Neural crest cell (in vitro differentiated cells): Measurements from ENCODE around the gene BOD1L1. TPM values are rescaled to one million over a fixed set of nuclear protein-coding genes. Genes with fewer than 3 reads are reported as not detected.
"Not testable (repeated sequence)": the region's sequence is repeated elsewhere in the genome, so short reads cannot be mapped to it uniquely, and the experiment has no call there.

Experiments used
- DNase-seq: peaks from one replicate; pipeline ENCODE4 v3.0.0; 2021; ENCODE audit warnings: low read depth, mixed read lengths, low spot score
- H3K27ac Mint-ChIP-seq: one replicate; pipeline ENCODE4 v1.8.0; 2021; ENCODE audit warnings: mild to moderate bottlenecking, mixed read lengths; ENCODE audit not compliant: unreplicated experiment
- H3K27me3 Mint-ChIP-seq: 2 replicates; pipeline ENCODE4 v1.8.0; 2021; ENCODE audit warnings: low read depth, mild to moderate bottlenecking, mixed read lengths
- H3K36me3 Mint-ChIP-seq: 2 replicates; pipeline ENCODE4 v1.8.0; 2021; ENCODE audit warnings: low read depth, mild to moderate bottlenecking, mixed read lengths
- H3K4me1 Mint-ChIP-seq: 2 replicates; pipeline ENCODE4 v1.8.0; 2021; ENCODE audit warnings: mixed read lengths
- H3K4me3 Mint-ChIP-seq: one replicate; pipeline ENCODE4 v1.8.0; 2021; ENCODE audit warnings: mild to moderate bottlenecking, mixed read lengths
- H3K9me3 Mint-ChIP-seq: 2 replicates; pipeline ENCODE4 v1.8.0; 2021; ENCODE audit warnings: mixed read lengths
- CTCF ChIP-seq: fragments of 200-600 bp; sonication (generic); conservative IDR thresholded peaks from 2 replicates; pipeline ENCODE4 v1.5.0; 2021; ENCODE audit warnings: antibody characterized with exemption, mild to moderate bottlenecking
- total RNA-seq: library from RNA; stranded (reverse); gene quantifications from 2 replicates; pipeline ENCODE4 v1.2.1, GENCODE V29; 2021

Gene BOD1L1
- total RNA-seq, 1 donor from 2014 or later: 27.9 TPM

GRCh38 chr4:13567125-13567524, 60.4 kb downstream of the BOD1L1 start:
- Mint-ChIP-seq H3K4me1 (no peaks in the 10 kb centered on the region), H3K36me3 (peaks cover 10% of the 10 kb centered on the region), H3K27me3 (no peaks in the 10 kb centered on the region), H3K27ac (no peak overlapping the region), H3K9me3 (no peaks in the 10 kb centered on the region), H3K4me3 (no peak overlapping the region)
- DNase-seq: no peak
- TF ChIP-seq CTCF: no peak

GRCh38 chr4:13562876-13563275, 64.6 kb downstream of the BOD1L1 start:
- Mint-ChIP-seq H3K36me3 (peaks cover 6% of the 10 kb centered on the region), H3K4me1 (no peaks in the 10 kb centered on the region), H3K9me3 (no peaks in the 10 kb centered on the region), H3K4me3 (no peak overlapping the region), H3K27ac (no peak overlapping the region), H3K27me3 (no peaks in the 10 kb centered on the region)
- no peak for TF ChIP-seq CTCF
- DNase-seq: no peak

DNA sequence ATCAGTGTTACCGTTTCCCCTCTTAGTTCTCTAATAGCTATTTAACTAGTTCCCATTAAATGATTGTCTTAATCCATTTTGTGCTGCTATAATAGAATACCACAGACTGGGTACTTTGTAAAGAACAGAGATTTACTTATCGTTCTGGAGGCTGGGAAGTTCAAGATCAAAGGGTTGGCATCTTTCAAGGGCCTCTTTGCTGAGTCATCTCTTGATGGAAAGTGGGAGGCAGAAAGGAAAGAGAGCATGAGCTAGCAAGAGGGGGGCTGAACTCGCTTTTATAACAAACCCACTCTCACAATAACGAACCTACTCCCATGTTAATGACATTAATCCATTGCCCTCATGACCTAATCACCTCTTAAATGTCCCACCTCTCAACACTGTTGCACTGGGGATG, 65.9 kb downstream of the BOD1L1 start:
- H3K4me3 Mint-ChIP-seq: no peak overlapping the region
- peaks cover 4% of the 10 kb centered on the region for H3K36me3 Mint-ChIP-seq
- no peaks in the 10 kb centered on the region for H3K9me3 Mint-ChIP-seq
- TF ChIP-seq CTCF: no peak
- H3K27me3 Mint-ChIP-seq: no peaks in the 10 kb centered on the region
- H3K27ac Mint-ChIP-seq: no peak overlapping the region
- no peaks in the 10 kb centered on the region for H3K4me1 Mint-ChIP-seq
- DNase-seq: no peak

DNA sequence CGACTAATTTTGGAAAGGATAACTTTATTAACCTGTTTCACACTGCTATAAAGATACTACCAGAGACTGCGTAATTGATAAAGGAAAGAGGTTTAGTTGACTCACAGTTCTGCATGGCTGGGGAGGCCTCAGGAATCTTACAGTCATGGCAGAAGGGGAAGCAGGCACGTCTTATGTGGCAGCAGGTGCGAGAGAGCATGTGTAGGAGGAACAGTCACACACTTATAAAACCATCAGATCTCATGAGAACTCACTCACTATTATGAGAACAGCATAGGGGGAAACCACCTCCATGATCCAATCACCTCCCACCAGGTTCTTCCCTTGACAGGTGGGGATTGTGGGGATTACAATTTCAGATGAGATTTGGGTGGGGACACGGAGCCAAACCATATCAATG, 67.4 kb downstream of the BOD1L1 start:
- H3K36me3 Mint-ChIP-seq, H3K27me3 Mint-ChIP-seq, H3K4me3 Mint-ChIP-seq, DNase-seq, H3K4me1 Mint-ChIP-seq, H3K9me3 Mint-ChIP-seq, H3K27ac Mint-ChIP-seq: not testable (repeated sequence)

DNA sequence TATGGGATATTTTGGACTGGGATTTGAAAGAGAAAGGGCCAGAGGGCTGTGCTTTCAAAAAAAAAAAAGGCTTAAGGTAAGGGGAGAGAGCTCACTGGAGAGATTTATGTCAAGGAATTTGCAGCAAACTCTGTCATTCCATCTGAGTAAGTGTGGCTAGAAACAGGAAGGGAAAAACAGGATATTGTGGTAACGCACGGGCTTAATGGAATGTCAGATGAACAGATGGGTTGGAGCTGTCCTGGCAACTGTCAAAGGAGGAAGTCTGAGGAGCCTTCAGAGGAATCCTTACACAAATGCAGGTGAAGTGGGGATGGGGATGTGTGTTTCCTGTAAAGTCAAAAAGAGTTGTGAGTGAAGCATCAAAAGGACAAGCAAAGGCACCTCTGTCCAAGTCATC, 68.1 kb downstream of the BOD1L1 start:
- Mint-ChIP-seq H3K27me3 (peaks cover 3% of the 10 kb centered on the region), H3K27ac (no peak overlapping the region), H3K4me1 (no peaks in the 10 kb centered on the region), H3K9me3 (no peaks in the 10 kb centered on the region), H3K4me3 (no peak overlapping the region), H3K36me3 (no peaks in the 10 kb centered on the region)
- no peak for TF ChIP-seq CTCF
- DNase-seq: no peak

- DNase-seq: no peak
- H3K27ac Mint-ChIP-seq: no peak overlapping the region
- H3K9me3 Mint-ChIP-seq: no peaks in the 10 kb centered on the region
Measured at GRCh38 chr4:13558881-13559280, 68.6 kb downstream of the BOD1L1 start.

More at GRCh38 chr4:13558881-13559280, 68.6 kb downstream of the BOD1L1 start:
- no peak for TF ChIP-seq CTCF
- H3K4me3 Mint-ChIP-seq: no peak overlapping the region
- H3K27me3 Mint-ChIP-seq: peaks cover 6% of the 10 kb centered on the region
- H3K4me1 Mint-ChIP-seq: no peaks in the 10 kb centered on the region
- H3K36me3 Mint-ChIP-seq: no peaks in the 10 kb centered on the region
